Retina (tissue), 1 donor: ENCODE measurements around the gene EFCAB6.

Source experiments
- DNase-seq: peaks from one replicate; pipeline ENCODE4 v3.0.0-alpha.2; 2016

EFCAB6 gene

DNA sequence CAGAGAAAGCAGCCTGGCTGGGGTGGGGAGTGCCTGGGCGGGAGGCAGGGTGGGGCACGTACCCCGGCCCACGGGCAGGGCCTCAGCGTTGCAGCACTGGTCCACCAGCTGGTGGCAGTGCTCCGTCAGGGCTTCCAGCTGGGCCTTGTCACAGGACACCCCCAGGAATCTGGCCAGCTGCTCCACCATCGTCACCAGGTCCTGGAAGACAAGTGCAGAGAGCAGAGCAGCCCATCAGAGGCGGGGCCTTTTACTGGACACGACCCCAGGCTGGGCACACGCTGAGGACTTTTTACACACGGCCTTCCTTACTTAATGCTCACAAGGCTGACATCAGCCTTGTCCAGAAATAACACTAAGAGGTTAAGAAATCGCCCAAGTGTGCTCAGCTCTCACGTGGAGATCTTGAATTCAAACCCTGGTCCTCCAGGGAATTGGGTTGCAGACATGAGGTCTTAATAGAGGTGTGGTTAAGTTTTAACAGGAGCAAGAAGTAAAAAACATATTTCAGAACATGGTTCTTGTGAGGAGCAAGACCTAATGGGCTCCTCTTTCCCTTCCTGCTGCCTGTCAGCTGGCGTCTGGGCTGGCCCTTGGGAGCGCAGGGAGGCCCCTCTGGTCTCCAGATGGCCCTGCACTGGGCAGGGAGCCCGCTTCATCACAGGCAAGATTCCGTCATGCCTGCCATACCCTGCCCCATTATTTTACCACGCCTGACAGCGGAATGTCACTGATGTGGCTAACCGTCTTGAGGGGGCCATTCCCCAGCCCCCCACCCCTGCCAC is 17.1 kb upstream of the EFCAB6 start:
- DNase-seq = peak; percentile 57

DNA sequence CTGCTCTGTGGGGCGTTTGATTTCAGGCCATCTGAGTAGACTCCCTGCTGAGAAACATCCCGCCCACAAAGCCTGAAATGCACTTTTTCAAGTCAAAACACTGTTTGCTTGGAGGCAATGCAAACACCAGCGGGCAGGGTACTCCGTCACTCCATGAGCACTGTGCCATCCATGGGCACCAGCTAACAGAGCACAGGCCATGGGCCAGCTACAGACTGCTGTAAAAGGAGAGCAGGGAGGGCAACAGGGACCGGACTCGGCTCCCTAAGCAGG is 16.6 kb upstream of the EFCAB6 start:
- no peak for DNase-seq

GRCh38 chr22:43827926-43828724 is 16.0 kb upstream of the EFCAB6 start:
- peak; percentile 29 for DNase-seq

DNA sequence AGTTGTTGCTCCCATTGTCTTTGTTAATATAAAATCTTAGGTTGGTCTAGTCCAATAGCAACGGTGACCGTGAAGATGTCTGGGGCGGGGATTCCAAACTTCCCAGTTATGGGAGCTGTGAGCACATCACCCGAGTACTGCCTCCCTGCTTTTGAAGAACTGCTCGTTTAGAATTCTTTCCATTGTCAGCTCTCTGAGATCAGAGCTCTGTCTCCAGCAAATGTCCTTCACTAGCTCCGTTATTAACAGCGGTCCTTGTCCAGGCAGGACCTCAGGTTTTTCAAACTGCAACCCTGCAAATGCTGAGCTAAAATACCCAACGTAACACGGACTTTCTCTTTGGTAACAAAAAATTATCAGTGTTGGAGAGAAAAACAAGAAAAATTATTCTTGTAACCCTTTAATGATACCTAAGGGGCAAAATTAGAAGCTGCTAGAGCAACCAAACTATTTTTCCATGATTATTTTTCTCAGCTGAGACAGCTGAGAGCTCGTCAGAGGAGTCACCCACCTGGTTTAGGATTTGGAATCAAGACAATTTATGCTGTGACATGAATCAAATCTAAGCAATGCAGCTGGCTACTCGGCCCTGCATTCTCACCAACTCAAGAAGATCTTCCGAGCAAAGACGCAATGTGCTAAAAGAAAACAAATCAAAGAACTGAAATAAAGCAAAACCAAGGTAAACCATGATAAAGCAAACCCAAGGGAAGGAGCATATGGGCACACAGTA is 15.1 kb upstream of the EFCAB6 start:
- peak; percentile 4 for DNase-seq

- DNase-seq = peak; percentile 54
These were observed 14.3 kb upstream of the EFCAB6 start for GRCh38 chr22:43826142-43827002.

DNA sequence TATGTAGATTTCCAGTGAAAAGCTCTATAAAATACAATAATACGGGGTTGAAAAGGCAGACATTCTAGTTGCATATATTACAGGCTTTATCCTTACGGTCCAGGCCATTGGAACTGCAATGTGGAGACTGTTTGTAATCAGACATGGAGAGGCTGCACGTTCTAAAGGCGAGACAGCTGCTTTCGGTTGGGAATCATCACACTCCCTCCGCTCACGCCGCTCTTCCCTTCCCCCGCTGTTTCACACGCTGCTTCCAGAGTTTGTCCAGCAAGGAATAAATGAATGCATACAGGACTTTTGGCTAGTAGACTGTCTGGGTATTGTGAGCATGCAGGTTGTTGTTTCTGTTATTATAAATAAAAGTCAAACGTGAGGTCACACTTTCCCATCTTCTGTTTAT is 13.5 kb upstream of the EFCAB6 start:
- no peak for DNase-seq

DNA sequence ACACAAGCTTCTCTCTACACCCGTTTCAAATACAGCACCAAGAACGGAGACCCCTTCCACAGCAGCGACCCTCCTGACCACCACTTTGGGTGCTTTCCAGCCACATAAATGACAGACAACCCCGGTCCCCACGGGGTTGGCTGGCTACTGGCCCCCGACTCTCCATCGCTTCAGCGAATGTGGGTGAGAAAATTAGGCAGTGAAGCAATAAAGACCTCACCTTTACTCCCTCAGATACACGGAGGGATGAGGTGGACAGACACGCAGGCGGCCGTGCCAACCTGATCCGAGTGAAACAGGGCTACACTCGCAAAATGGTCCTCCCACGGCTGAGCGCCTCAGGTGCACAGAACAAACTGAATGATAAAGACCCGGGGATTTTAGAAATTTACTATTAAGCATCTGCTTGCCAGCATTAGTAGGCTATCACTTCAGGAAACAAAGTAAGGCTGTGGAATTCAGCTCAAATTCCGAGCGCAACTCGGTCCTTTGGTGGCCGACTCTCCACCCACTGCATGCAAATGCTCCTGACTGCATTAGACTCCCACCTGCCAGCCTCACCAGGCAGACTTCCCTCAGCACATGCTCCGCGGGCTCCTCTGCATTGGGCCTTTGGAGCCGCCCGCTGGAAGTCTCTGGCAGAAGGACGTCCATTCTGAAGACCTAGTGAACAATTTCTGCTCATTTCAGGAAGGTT is 12.8 kb upstream of the EFCAB6 start:
- no peak for DNase-seq

- DNase-seq = no peak
These were observed 12.0 kb upstream of the EFCAB6 start for GRCh38 chr22:43823911-43824665.

DNA sequence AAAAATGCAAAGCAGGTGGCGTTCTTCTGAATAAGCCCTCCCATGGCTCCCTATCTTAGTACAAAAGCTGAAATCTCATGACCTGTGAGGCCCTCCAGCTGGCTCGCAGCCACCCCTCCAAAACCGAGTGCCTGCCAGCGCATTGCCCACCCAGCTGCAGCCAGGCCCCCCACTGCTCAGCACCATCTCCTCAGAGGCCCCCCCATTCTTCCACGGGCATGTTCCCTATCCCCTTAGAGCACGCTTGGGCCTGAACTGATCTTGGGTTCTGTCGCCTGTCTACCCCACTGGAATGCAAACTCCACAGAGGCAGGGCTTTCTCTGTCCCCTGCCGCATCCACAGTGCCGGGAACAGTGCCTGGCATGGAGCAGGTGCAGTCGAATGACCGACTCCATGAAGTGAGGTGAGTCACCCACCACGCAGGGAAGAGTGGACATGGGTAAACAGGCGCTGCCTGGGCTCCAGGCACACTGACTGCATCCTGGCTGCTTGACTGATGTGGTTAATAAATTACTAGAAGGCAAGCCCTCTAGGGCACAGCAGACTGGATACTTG is 11.3 kb upstream of the EFCAB6 start:
- DNase-seq = no peak

- no peak for DNase-seq
These were observed 9.7 kb upstream of the EFCAB6 start for GRCh38 chr22:43821606-43822425.

GRCh38 chr22:43820651-43821305 is 8.7 kb upstream of the EFCAB6 start:
- DNase-seq = no peak

- DNase-seq = no peak
These were observed 8.0 kb upstream of the EFCAB6 start for GRCh38 chr22:43819931-43820640.

DNA sequence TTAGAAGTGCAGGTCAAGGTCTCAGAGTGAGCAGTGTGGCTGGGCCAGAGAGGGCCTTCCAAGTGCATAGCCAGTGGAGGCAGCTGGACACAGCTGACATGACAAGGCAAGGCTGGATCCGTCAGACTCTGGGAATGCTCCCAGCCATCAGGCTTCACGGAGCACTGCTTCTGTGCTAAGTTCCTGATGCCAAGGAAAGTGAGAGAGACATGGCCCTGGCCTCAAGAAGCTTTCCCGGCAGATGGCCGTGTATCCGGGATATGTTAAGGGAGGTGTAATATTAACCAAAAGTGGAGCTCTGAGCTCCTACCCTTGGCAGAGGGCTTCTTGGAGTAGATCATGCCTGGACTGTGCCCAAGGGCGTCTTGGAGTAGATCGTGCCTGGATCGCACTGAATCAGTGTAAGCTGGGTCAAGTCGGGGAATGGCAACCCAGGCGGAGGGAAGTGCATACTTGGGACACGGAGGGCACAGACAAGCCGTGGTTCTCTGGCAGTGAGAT is 7.4 kb upstream of the EFCAB6 start:
- DNase-seq = no peak

DNA sequence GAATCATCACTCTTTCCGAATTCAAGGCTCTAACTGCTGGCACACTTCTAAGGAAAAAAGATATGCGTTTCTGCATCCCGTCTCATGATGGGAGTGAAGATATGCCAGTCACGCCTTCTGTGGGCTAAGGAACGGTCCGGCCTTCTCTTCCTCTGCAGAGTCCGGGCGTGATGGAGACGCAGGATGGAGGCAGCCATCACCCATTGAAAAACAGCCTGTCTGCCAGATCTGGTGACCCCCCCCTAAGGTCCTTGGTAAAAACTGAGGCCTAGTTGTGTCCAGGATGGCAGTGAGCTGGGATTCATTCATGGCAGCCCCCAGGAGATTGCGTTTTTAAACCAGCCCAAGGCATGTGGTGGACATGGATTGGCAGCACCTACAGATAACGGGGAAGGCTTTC is 6.9 kb upstream of the EFCAB6 start:
- DNase-seq = no peak

DNA sequence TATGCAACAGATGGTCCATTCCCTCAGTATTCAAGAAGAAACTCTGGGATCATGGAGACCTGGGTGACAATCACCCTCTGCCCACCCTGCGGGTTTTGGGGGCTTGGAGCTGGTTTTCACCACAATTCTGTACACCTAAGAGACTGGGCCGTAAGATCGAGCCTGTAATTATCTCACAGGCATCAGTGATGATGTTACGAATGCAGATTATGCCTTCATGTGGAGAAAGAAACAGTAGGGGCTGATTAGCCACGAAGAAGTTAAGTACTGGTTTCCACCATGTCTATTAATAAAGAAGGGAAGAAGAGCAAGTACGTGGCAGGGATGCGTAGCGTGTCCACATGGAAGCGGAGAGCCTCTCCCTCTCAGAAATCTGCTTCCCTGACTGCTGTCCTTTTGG is 5.3 kb upstream of the EFCAB6 start:
- DNase-seq = no peak

DNA sequence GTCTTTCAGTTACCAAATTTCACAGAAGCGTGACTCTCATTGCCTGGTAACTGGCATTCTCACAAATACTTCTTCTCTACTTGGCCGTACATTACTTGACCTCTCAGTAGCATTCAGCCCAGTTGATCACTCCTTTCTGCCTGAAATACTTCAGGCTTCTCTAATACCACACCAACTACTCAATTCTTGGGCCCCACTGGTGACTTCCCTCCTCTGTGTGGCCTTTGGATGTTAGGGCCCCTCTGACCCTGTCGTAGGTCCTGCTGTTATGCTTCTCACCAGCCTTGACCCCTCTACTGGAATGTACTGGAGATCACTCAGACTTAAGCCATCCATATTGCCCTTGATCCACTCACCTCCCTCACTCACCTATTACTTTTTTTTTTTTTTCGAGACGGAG is 2.2 kb upstream of the EFCAB6 start:
- DNase-seq = no peak

- DNase-seq = no peak
These were observed 785 bp upstream of the EFCAB6 start for GRCh38 chr22:43812890-43813289.

GRCh38 chr22:43811777-43812148 is 342 bp downstream of the EFCAB6 start:
- no peak for DNase-seq
